T-cell (primary cell): ENCODE data around the gene CCDC106. TPM values are rescaled to one million over a fixed set of nuclear protein-coding genes. Genes with fewer than 3 reads are reported as not detected.

ENCODE experiments used
- ATAC-seq, 4 experiments: fragments of 200-7000 bp in 3 of 4; fragments of 150-1000 bp in 1 of 4; cut with Tn5 transposase; replicated peaks in 1 of 4; 1 replicate in 3 of 4; 2 replicates in 1 of 4; pipeline ENCODE4 v1.10.0; 2021; ENCODE audit warnings: moderate library complexity in 3 of 4, mild to moderate bottlenecking in 2 of 4, moderate number of reproducible peaks in 1 of 4
- CTCF ChIA-PET, 2 donors: fragments of 300-600 bp; sonication (Branson Sonifier 250); formaldehyde crosslinking; loops; one replicate each; lab custom pipeline; 2022; ENCODE audit warnings: antibody characterized with exemption in 2 of 2; lab: Charles Lee
- POLR2A ChIA-PET, 2 donors: fragments of 300-600 bp; sonication (Branson Sonifier 250); formaldehyde crosslinking; loops; one replicate each; lab custom pipeline; 2022; ENCODE audit warnings: antibody characterized with exemption in 2 of 2; lab: Charles Lee
- DNase-seq, 35 experiments: peaks; one replicate each; pipeline versions ENCODE4 v3.0.0 to v3.0.0-alpha.2; 2013 to 2023
- H3K27ac ChIP-seq: one replicate; pipeline ENCODE4 v1.5.1; 2013; ENCODE audit warnings: low read length
- H3K27me3 ChIP-seq, 2 experiments: replicated peaks in 1 of 2; 1 replicate in 1 of 2; 2 replicates in 1 of 2; pipeline versions ENCODE4 v1.6.1 to v1.7.0; 2013; ENCODE audit warnings: low read length in 1 of 2, mixed read lengths in 1 of 2; ENCODE audit not compliant: control insufficient read depth in 2 of 2, insufficient read depth in 2 of 2; ENCODE audit errors: extremely low read depth in 1 of 2
- H3K36me3 ChIP-seq, 2 donors: 1 replicate in 1 of 2; 2 replicates in 1 of 2; pipeline versions ENCODE4 v1.6.1 to v1.7.0; 2013; ENCODE audit warnings: low read length in 1 of 2; ENCODE audit not compliant: control insufficient read depth in 2 of 2, insufficient read depth in 1 of 2; ENCODE audit errors: extremely low read depth in 1 of 2
- H3K4me1 ChIP-seq, 2 experiments: 1 replicate in 1 of 2; 2 replicates in 1 of 2; pipeline versions ENCODE4 v1.6.1 to v1.7.0; 2013; ENCODE audit warnings: low read length in 2 of 2, mixed read lengths in 1 of 2; ENCODE audit not compliant: insufficient read depth in 2 of 2, control insufficient read depth in 1 of 2; ENCODE audit errors: extremely low read depth in 1 of 2
- H3K4me3 ChIP-seq, 2 donors: 1 replicate in 1 of 2; 2 replicates in 1 of 2; pipeline versions ENCODE4 v1.5.1 to v1.7.0; 2013; ENCODE audit warnings: mild to moderate bottlenecking in 2 of 2, low read length in 1 of 2, moderate library complexity in 1 of 2; ENCODE audit not compliant: control insufficient read depth in 1 of 2; ENCODE audit errors: extremely low read depth in 1 of 2
- H3K9me3 ChIP-seq: 2 replicates; pipeline ENCODE4 v1.7.0; 2013
- H3K27ac Mint-ChIP-seq, 2 donors: one replicate each; pipeline ENCODE4 v1.8.0; 2020 to 2021; ENCODE audit warnings: mild to moderate bottlenecking in 2 of 2, mixed read lengths in 2 of 2
- H3K27me3 Mint-ChIP-seq, 2 donors: one replicate each; pipeline ENCODE4 v1.8.0; 2021 to 2022; ENCODE audit warnings: mixed read lengths in 2 of 2
- H3K36me3 Mint-ChIP-seq: one replicate; pipeline ENCODE4 v1.8.0; 2021; ENCODE audit warnings: mixed read lengths
- H3K4me1 Mint-ChIP-seq, 3 donors: one replicate each; pipeline ENCODE4 v1.8.0; 2020 to 2022; ENCODE audit warnings: mixed read lengths in 3 of 3, mild to moderate bottlenecking in 1 of 3
- H3K4me3 Mint-ChIP-seq, 3 donors: one replicate each; pipeline ENCODE4 v1.8.0; 2020 to 2022; ENCODE audit warnings: mild to moderate bottlenecking in 3 of 3, mixed read lengths in 3 of 3, moderate library complexity in 3 of 3
- H3K9me3 Mint-ChIP-seq, 3 donors: one replicate each; pipeline ENCODE4 v1.8.0; 2020 to 2022; ENCODE audit warnings: mixed read lengths in 3 of 3
- WGBS: methylation state at CpG from one replicate; pipeline ENCODE4 v1.1.5; 2013; ENCODE audit warnings: missing lambda C conversion rate; ENCODE audit not compliant: insufficient coverage; 5-methylcytosine and 5-hydroxymethylcytosine counted together
- total RNA-seq, 35 experiments: library from RNA in 6 of 35; stranded (reverse) in 6 of 35; fragments of 120-200 nt in 1 of 35; gene quantifications; one replicate each; pipeline versions ENCODE4 v1.2.1 to v1.2.4 and lab custom pipeline; 2013 to 2026

CCDC106 gene
- total RNA-seq, 5 donors from 2014 or later (not counting 1 experiment from before 2014, with no cell fraction given) = 1.7 to 4.7 (median 3.8) TPM

- Histone ChIP-seq H3K4me3 (peak within 1 kb of the TSS; percentile 84 to 91), H3K9me3 (no peaks in the 10 kb centered on the region), H3K4me1 (peaks cover 16 to 53% of the 10 kb centered on the region in 2 experiments), H3K27ac (peak within 1 kb of the TSS; percentile 86), H3K27me3 (no peaks in the 10 kb centered on the region), H3K36me3 (peaks cover 0 to 17% of the 10 kb centered on the region in 2 donors)
- no peaks in the 10 kb centered on the region for H3K9me3 Mint-ChIP-seq
- no peaks in the 10 kb centered on the region for H3K27me3 Mint-ChIP-seq
- H3K4me3 Mint-ChIP-seq = peak within 1 kb of the TSS; percentile 86 to 90 (median 89)
- H3K4me1 Mint-ChIP-seq = peaks cover 61 to 77% (median 65%) of the 10 kb centered on the region in 3 donors
- DNase-seq (peak in 34 of 35 experiments; percentile 37 to 85 (median 58)), ATAC-seq (peak; percentile 34 to 42 (median 36))
- POLR2A ChIA-PET = interaction anchor here (0.5 to 0.8 kb wide), 3 partner anchors 18 to 60 kb away, joined by 3 to 4 read pairs (median 3); partner anchors contain the start of gene ZNF784 (in 1 of the 2)
- H3K36me3 Mint-ChIP-seq = peaks cover 16% of the 10 kb centered on the region
- WGBS = under 1% methylated on average over 34 of the region's 44 CpGs
- CTCF ChIA-PET = interaction anchor here (0.6 to 2.9 kb wide), 12 partner anchors 18 to 144 kb away, joined by 3 to 42 read pairs (median 4); partner anchors contain the start of genes ISOC2 (in 1 of the 2), U2AF2 (in 1 of the 2) and ZNF784 (in 1 of the 2)
- peak within 1 kb of the TSS; percentile 91 to 93 for H3K27ac Mint-ChIP-seq
Observed at GRCh38 chr19:55605637-55606470, 42.2 kb upstream of the CCDC106 start, which contains the start of gene ZNF865. Gene ZNF865 (plus strand): TSS chr19:55605647. CDS start chr19:55613619, 7,972 bp downstream.

GRCh38 chr19:55606471-55606787 is 41.6 kb upstream of the CCDC106 start:
- H3K27me3 ChIP-seq = no peaks in the 10 kb centered on the region
- WGBS = 28% methylated on average over 8 of the region's 12 CpGs
- no peaks in the 10 kb centered on the region for H3K9me3 Mint-ChIP-seq
- H3K27ac ChIP-seq = peak overlapping the region; percentile 86
- H3K4me3 Mint-ChIP-seq = peak overlapping the region; percentile 86 to 90 (median 89)
- DNase-seq (no peak), ATAC-seq (no peak)
- no peaks in the 10 kb centered on the region for H3K9me3 ChIP-seq
- H3K27me3 Mint-ChIP-seq = no peaks in the 10 kb centered on the region
- H3K36me3 Mint-ChIP-seq = peaks cover 16% of the 10 kb centered on the region
- peaks cover 10 to 47% of the 10 kb centered on the region in 2 experiments for H3K4me1 ChIP-seq
- peaks cover 61 to 75% (median 63%) of the 10 kb centered on the region in 3 donors for H3K4me1 Mint-ChIP-seq
- peaks cover 0 to 17% of the 10 kb centered on the region in 2 donors for H3K36me3 ChIP-seq
- peak overlapping the region; percentile 84 to 91 for H3K4me3 ChIP-seq
- ChIA-PET POLR2A (interaction anchor here in 1 of 2 donors (0.8 kb wide), 1 partner anchor 18 kb away, joined by 3 read pairs; no protein-coding TSS in a partner anchor), CTCF (interaction anchor here (0.7 to 2.9 kb wide), 8 partner anchors 19 to 102 kb away, joined by 3 to 42 read pairs (median 5); partner anchors contain the start of genes U2AF2 (in 1 of the 2) and ZNF784 (in 1 of the 2))
- H3K27ac Mint-ChIP-seq = peak overlapping the region; percentile 88 to 93

GRCh38 chr19:55606817-55607216 is 41.2 kb upstream of the CCDC106 start:
- H3K4me3 Mint-ChIP-seq = peak overlapping the region; percentile 21 to 89 (median 86)
- H3K27ac ChIP-seq = peak overlapping the region; percentile 86
- DNase-seq (no peak), ATAC-seq (no peak)
- ChIA-PET CTCF (interaction anchor here (0.6 to 2.9 kb wide), 7 partner anchors 18 to 413 kb away, joined by 3 to 42 read pairs (median 6); partner anchors contain the start of genes U2AF2 (in 1 of the 2) and ZNF784 (in 1 of the 2)), POLR2A (interaction anchor here (0.6 to 0.8 kb wide), 2 partner anchors 18 to 24 kb away, joined by 3 to 17 read pairs; no protein-coding TSS in a partner anchor)
- H3K9me3 ChIP-seq = no peaks in the 10 kb centered on the region
- H3K36me3 Mint-ChIP-seq = peaks cover 16% of the 10 kb centered on the region
- peaks cover 0 to 17% of the 10 kb centered on the region in 2 donors for H3K36me3 ChIP-seq
- peak overlapping the region; percentile 54 to 88 for H3K27ac Mint-ChIP-seq
- WGBS = 33% methylated on average over 3 of the region's 9 CpGs
- no peaks in the 10 kb centered on the region for H3K27me3 ChIP-seq
- peaks cover 61 to 75% (median 63%) of the 10 kb centered on the region in 3 donors for H3K4me1 Mint-ChIP-seq
- no peaks in the 10 kb centered on the region for H3K27me3 Mint-ChIP-seq
- H3K4me3 ChIP-seq = peak overlapping the region in 1 of 2 donors; percentile 91
- H3K4me1 ChIP-seq = peaks cover 10 to 47% of the 10 kb centered on the region in 2 experiments
- H3K9me3 Mint-ChIP-seq = no peaks in the 10 kb centered on the region

- no peak overlapping the region for H3K4me3 ChIP-seq
- H3K27me3 Mint-ChIP-seq = no peaks in the 10 kb centered on the region
- peaks cover 10 to 40% of the 10 kb centered on the region in 2 experiments for H3K4me1 ChIP-seq
- CTCF ChIA-PET = no interaction called here
- no peak for ATAC-seq
- H3K9me3 ChIP-seq = no peaks in the 10 kb centered on the region
- WGBS = 91% methylated on average over 4 of the region's 5 CpGs
- no peak overlapping the region for H3K4me3 Mint-ChIP-seq
- H3K27ac ChIP-seq = no peak overlapping the region
- H3K4me1 Mint-ChIP-seq = peaks cover 65 to 77% (median 66%) of the 10 kb centered on the region in 3 donors
- DNase-seq = no peak
- H3K27me3 ChIP-seq = no peaks in the 10 kb centered on the region
- peaks cover 24% of the 10 kb centered on the region for H3K36me3 Mint-ChIP-seq
- H3K27ac Mint-ChIP-seq = no peak overlapping the region
- peaks cover 0 to 19% of the 10 kb centered on the region in 2 donors for H3K36me3 ChIP-seq
- POLR2A ChIA-PET = no interaction called here
- H3K9me3 Mint-ChIP-seq = no peaks in the 10 kb centered on the region
Observed at GRCh38 chr19:55609326-55609725, 38.7 kb upstream of the CCDC106 start.

GRCh38 chr19:55611300-55611982 is 36.6 kb upstream of the CCDC106 start:
- ChIA-PET POLR2A (no interaction called here), CTCF (interaction anchor here in 1 of 2 donors (0.6 to 1.9 kb wide), 2 partner anchors 13 to 21 kb away, joined by 3 to 4 read pairs; partner anchors contain the start of gene ZNF784)
- Mint-ChIP-seq H3K36me3 (peaks cover 24% of the 10 kb centered on the region), H3K27me3 (no peaks in the 10 kb centered on the region), H3K4me3 (no peak overlapping the region), H3K4me1 (peaks cover 52 to 62% (median 53%) of the 10 kb centered on the region in 3 donors), H3K9me3 (no peaks in the 10 kb centered on the region), H3K27ac (no peak overlapping the region)
- DNase-seq (no peak), ATAC-seq (no peak)
- Histone ChIP-seq H3K4me1 (peaks cover 6 to 25% of the 10 kb centered on the region in 2 experiments), H3K4me3 (no peak overlapping the region), H3K36me3 (peaks cover 2 to 24% of the 10 kb centered on the region in 2 donors), H3K9me3 (no peaks in the 10 kb centered on the region), H3K27me3 (no peaks in the 10 kb centered on the region), H3K27ac (no peak overlapping the region)
- WGBS = 85% methylated on average over 7 of the region's 15 CpGs
